SK-N-SH (cell line): ENCODE results near the gene LETM1.

Experiments used
- EP300 ChIP-seq, 2 experiments: IDR thresholded peaks; 2 replicates each; pipeline versions ENCODE4 v1.4.0 to v1.6.1; 2012; ENCODE audit warnings: borderline replicate concordance in 1 of 2, low read depth in 1 of 2, low read length in 1 of 2
- FOXJ3 ChIP-seq: sonication (generic); formaldehyde crosslinking; IDR thresholded peaks from 2 replicates; pipeline ENCODE4 v1.5.1; 2020; ENCODE audit warnings: mild to moderate bottlenecking, missing genetic modification reagents
- MAX ChIP-seq: IDR thresholded peaks from 2 replicates; pipeline ENCODE4 v1.4.0; 2012; ENCODE audit warnings: low read depth
- NRF1 ChIP-seq: IDR thresholded peaks from 2 replicates; pipeline ENCODE4 v1.6.1; 2012; ENCODE audit warnings: low read depth, mild to moderate bottlenecking, low read length
- POLR2AphosphoS5 ChIP-seq: IDR thresholded peaks from 2 replicates; pipeline ENCODE4 v1.6.1; 2012; ENCODE audit warnings: low read depth, low read length
- RAD21 ChIP-seq: IDR thresholded peaks from 2 replicates; pipeline ENCODE4 v1.6.1; 2012; ENCODE audit warnings: mild to moderate bottlenecking, low read length
- RCOR1 ChIP-seq: fragments of 150-350 bp; IDR thresholded peaks from 2 replicates; pipeline ENCODE4 v1.6.1; 2017; ENCODE audit warnings: antibody characterized with exemption, low read length
- RFX5 ChIP-seq: IDR thresholded peaks from 2 replicates; pipeline ENCODE4 v1.6.1; 2012; ENCODE audit warnings: mild to moderate bottlenecking, improper control_type of control experiment, low read length
- SIN3A ChIP-seq: IDR thresholded peaks from 2 replicates; pipeline ENCODE4 v1.6.1; 2012; ENCODE audit warnings: low read depth, mild to moderate bottlenecking, low read length, moderate library complexity, borderline replicate concordance
- TAF1 ChIP-seq: IDR thresholded peaks from 2 replicates; pipeline ENCODE4 v1.6.1; 2012; ENCODE audit warnings: low read depth, mild to moderate bottlenecking, low read length, moderate library complexity, borderline replicate concordance
- TF ChIP-seq, protein P1 (sequence below): fragments of 200-600 bp; sonication (generic); IDR thresholded peaks from 2 replicates; pipeline ENCODE4 v1.6.1; 2017; ENCODE audit warnings: antibody characterized with exemption, mild to moderate bottlenecking, moderate library complexity
- TF ChIP-seq, protein P2 (sequence below): IDR thresholded peaks from 2 replicates; pipeline ENCODE4 v1.4.0; 2012; ENCODE audit warnings: low read depth, borderline replicate concordance
- TF ChIP-seq, protein P3 (sequence below): IDR thresholded peaks from 2 replicates; pipeline ENCODE4 v1.6.1; 2012; ENCODE audit warnings: mild to moderate bottlenecking, low read depth, low read length, moderate library complexity

- TF ChIP-seq RAD21 = no peak
- TF ChIP-seq, protein P1, sequence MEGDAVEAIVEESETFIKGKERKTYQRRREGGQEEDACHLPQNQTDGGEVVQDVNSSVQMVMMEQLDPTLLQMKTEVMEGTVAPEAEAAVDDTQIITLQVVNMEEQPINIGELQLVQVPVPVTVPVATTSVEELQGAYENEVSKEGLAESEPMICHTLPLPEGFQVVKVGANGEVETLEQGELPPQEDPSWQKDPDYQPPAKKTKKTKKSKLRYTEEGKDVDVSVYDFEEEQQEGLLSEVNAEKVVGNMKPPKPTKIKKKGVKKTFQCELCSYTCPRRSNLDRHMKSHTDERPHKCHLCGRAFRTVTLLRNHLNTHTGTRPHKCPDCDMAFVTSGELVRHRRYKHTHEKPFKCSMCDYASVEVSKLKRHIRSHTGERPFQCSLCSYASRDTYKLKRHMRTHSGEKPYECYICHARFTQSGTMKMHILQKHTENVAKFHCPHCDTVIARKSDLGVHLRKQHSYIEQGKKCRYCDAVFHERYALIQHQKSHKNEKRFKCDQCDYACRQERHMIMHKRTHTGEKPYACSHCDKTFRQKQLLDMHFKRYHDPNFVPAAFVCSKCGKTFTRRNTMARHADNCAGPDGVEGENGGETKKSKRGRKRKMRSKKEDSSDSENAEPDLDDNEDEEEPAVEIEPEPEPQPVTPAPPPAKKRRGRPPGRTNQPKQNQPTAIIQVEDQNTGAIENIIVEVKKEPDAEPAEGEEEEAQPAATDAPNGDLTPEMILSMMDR = no peak
- TF ChIP-seq, protein P2, sequence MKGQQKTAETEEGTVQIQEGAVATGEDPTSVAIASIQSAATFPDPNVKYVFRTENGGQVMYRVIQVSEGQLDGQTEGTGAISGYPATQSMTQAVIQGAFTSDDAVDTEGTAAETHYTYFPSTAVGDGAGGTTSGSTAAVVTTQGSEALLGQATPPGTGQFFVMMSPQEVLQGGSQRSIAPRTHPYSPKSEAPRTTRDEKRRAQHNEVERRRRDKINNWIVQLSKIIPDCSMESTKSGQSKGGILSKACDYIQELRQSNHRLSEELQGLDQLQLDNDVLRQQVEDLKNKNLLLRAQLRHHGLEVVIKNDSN = no peak
- TF ChIP-seq, protein P3, sequence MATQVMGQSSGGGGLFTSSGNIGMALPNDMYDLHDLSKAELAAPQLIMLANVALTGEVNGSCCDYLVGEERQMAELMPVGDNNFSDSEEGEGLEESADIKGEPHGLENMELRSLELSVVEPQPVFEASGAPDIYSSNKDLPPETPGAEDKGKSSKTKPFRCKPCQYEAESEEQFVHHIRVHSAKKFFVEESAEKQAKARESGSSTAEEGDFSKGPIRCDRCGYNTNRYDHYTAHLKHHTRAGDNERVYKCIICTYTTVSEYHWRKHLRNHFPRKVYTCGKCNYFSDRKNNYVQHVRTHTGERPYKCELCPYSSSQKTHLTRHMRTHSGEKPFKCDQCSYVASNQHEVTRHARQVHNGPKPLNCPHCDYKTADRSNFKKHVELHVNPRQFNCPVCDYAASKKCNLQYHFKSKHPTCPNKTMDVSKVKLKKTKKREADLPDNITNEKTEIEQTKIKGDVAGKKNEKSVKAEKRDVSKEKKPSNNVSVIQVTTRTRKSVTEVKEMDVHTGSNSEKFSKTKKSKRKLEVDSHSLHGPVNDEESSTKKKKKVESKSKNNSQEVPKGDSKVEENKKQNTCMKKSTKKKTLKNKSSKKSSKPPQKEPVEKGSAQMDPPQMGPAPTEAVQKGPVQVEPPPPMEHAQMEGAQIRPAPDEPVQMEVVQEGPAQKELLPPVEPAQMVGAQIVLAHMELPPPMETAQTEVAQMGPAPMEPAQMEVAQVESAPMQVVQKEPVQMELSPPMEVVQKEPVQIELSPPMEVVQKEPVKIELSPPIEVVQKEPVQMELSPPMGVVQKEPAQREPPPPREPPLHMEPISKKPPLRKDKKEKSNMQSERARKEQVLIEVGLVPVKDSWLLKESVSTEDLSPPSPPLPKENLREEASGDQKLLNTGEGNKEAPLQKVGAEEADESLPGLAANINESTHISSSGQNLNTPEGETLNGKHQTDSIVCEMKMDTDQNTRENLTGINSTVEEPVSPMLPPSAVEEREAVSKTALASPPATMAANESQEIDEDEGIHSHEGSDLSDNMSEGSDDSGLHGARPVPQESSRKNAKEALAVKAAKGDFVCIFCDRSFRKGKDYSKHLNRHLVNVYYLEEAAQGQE = no peak
- TF ChIP-seq FOXJ3 (CRISPR knock-in tag) = no peak
- no peak for TF ChIP-seq TAF1
- no peak for TF ChIP-seq POLR2AphosphoS5
- no peak for TF ChIP-seq RCOR1
- no peak for TF ChIP-seq SIN3A
- TF ChIP-seq EP300 (IDR thresholded peaks at IDR 0.05; ENCODE audit: borderline replicate concordance in 1 of 2, low read depth in 1 of 2, low read length in 1 of 2) = no peak
- TF ChIP-seq MAX = no peak
- TF ChIP-seq RFX5 = no peak
- TF ChIP-seq NRF1 = no peak
Observed at GRCh38 chr4:1797861-1798579, 57.9 kb downstream of the LETM1 start.
